ENCODE results near the gene DAB2. TPM values are rescaled to one million over a fixed set of nuclear protein-coding genes. Genes with fewer than 3 reads are reported as not detected.
A peak's percentile ranks its signal among the peaks of the same experiment; 100 is the strongest.

The DAB2 gene
- total and polyA plus RNA-seq, 5 experiments from 2014 or later, result 0.07 to 2.6 (median 1.2) TPM; not detected in 1

DNA sequence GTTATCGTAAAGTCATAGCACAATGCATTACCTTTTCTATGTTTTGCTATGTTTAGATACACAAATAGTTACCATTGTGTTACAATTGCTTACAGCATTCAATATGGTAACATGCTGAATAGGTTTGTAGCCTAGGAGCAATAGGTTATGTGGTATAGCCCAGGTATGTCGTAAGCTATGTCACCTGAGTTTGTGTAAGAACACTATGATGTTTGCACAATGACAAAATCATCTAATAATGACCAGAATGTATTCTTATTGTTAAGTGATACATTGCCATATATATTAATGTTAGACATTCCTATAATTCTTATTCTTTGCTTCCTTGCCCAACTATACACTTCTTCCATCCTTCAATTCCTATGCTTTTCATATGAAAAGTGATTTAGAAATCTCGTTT lies 18.2 kb upstream of the DAB2 start:
- Mint-ChIP-seq H3K9me3 (no peaks in the 10 kb centered on the region), H3K4me1 (no peaks in the 10 kb centered on the region), H3K27me3 (peaks cover 0 to 4% (median 0%) of the 10 kb centered on the region in 5 donors), H3K4me3 (no peak overlapping the region), H3K36me3 (no peaks in the 10 kb centered on the region), H3K27ac (no peak overlapping the region)
- POLR2A ChIA-PET, result no interaction called here
- ATAC-seq (no peak), DNase-seq (no peak)

DNA sequence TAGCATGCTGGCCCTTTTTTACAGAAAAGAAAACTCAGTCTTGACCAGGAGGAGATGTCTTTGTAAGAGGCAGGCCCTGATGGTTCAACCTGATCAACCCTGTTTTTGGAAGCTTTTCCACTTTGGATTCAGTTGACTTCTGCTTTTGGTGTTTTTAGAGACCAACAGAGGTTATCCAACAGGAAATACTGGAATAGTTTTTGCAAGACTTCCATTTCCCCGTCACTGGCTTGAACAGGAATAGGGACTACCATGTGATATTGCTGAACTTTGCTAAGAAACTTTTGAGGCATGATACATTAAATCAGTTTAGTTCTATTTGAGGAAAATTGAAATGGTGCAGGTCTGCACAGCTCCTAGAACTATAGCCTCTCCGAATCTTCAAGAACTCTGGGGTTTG lies 17.1 kb upstream of the DAB2 start:
- POLR2A ChIA-PET, result no interaction called here

DNA sequence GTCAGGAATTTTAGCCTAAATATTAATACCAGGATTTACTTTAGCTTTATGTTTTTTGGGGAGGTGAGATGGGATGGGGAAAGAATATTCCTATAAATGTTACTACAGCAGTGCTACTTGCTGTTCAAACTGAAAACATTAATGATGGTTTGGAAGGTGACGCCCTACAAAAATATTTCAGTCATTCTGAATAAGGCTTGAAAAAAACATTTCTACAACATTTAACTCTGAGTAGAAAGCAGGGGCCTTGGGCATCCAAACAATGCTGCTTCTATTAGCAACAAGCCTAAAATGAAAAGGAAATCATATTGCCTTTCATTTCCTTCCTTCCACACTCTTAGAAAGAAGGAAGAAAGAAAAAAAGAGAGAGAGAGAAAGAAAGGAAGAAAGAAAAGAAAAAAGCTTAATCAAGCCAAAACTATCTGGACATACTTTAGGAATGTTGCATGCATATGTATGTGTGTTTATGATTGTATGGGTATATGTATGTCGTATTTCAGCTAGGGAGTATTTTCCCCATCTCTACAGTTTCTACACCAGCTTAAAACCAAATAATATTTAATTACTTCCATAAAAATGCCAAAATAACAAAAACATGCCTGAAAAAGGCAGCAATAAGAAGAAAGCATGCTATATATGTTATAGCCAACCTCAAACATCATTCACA lies 16.3 kb upstream of the DAB2 start:
- no peak for DNase-seq
- Mint-ChIP-seq H3K36me3 (no peaks in the 10 kb centered on the region), H3K27ac (no peak overlapping the region), H3K4me3 (no peak overlapping the region), H3K4me1 (peaks cover 0 to 6% (median 4%) of the 10 kb centered on the region in 4 donors), H3K27me3 (peaks cover 0 to 3% (median 0%) of the 10 kb centered on the region in 5 donors), H3K9me3 (no peaks in the 10 kb centered on the region)
- no peak for ATAC-seq
- POLR2A ChIA-PET, result no interaction called here

More for the DNA sequence above, 17.1 kb upstream of the DAB2 start:
- Mint-ChIP-seq H3K4me1 (peaks cover 0 to 6% (median 4%) of the 10 kb centered on the region in 4 donors), H3K36me3 (no peaks in the 10 kb centered on the region), H3K9me3 (no peaks in the 10 kb centered on the region), H3K27ac (no peak overlapping the region), H3K27me3 (peaks cover 0 to 3% (median 0%) of the 10 kb centered on the region in 5 donors), H3K4me3 (no peak overlapping the region)
- DNase-seq, result no peak
- no peak for ATAC-seq

DNA sequence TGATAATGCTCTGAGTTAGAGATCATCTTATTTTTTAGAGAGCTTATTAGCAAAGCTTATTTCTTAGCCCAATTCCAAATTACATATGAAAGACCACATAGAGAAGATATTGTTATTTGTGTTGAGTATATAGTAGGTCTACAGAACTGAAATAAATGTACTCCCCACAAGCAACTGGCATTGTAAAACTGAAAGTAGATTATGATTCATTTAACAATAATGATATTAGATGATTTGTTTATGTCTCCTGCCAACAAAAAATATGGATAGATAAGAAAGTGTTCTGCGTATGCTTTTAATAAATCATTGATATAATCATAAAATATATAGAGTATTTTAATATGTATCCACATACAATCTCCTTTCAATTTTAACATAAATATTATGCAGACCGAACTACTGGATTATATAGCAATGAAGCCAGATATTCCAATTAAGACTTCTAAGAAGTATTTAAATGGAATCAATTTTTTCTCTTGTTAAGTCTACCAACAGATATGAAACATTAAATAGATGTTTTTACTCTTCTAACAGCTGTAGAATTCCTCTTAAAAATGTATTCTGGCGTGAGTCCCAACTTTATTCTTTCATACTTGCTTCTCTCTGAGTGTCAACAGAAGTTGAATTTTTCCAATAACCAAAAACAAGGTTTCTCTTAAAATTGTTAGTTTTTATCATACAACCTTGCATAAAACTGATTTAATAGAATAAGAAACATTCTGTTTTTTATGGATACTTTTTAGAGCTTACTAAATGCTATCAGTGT lies 15.6 kb upstream of the DAB2 start:
- H3K4me1 Mint-ChIP-seq, result peaks cover 0 to 6% (median 4%) of the 10 kb centered on the region in 4 donors
- DNase-seq (no peak), ATAC-seq (no peak)
- H3K27me3 Mint-ChIP-seq, result peaks cover 0 to 3% (median 0%) of the 10 kb centered on the region in 5 donors
- H3K9me3 Mint-ChIP-seq, result no peaks in the 10 kb centered on the region
- POLR2A ChIA-PET, result no interaction called here
- no peak overlapping the region for H3K4me3 Mint-ChIP-seq
- H3K27ac Mint-ChIP-seq, result no peak overlapping the region
- no peaks in the 10 kb centered on the region for H3K36me3 Mint-ChIP-seq

DNA sequence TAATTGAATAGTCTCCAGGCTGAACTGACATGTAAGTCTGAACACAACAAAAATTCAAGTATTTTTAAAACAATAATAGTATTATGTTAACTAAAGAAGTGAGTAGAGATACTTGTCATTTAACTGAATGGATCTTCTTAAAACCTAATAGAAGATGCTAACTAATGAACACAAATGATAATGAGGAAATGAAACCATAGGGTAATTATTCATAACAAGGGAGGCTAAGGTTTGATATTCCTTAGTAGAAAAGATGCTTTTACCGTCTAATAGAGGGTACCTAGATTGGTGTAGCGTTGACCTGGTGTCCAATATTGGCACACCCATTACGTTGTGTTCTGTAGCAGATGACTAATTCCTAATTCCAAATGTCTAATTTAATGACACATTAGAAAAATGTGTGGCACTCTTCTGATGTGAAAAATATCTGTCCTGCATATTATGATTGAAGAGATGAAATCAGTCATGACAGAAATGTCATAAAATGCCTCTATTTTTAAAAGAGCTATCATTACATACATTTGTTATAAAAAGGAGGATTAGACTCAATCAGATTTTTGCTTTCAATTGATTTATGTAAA lies 14.9 kb upstream of the DAB2 start:
- DNase-seq (no peak), ATAC-seq (no peak)
- Mint-ChIP-seq H3K9me3 (no peaks in the 10 kb centered on the region), H3K36me3 (no peaks in the 10 kb centered on the region), H3K4me1 (peaks cover 0 to 6% (median 4%) of the 10 kb centered on the region in 4 donors), H3K27me3 (peaks cover 0 to 3% (median 0%) of the 10 kb centered on the region in 5 donors), H3K27ac (no peak overlapping the region), H3K4me3 (no peak overlapping the region)
- POLR2A ChIA-PET, result no interaction called here

DNA sequence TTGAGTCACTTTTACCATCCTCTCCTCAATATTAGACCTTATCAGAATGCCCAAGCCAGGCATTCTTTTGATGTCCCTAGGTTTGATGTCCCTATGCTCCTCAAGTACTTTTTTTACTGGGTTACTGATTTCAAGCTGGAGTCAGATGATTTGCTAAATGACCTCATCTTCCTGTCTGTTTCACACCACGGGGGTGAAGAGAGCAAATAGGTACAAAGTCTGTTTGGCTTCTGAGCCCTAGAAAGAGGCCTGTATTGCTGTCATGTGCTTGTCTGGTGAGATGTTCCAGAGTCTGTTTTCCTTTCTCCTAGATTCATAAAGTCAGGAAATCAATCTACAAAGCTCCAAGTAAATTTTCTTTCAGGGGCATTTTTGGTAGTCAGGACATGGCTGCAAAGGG lies 12.7 kb upstream of the DAB2 start:
- no peak overlapping the region for H3K4me3 Mint-ChIP-seq
- H3K27ac Mint-ChIP-seq, result no peak overlapping the region
- DNase-seq (no peak), ATAC-seq (no peak)
- no peaks in the 10 kb centered on the region for H3K36me3 Mint-ChIP-seq
- peaks cover 0 to 3% (median 0%) of the 10 kb centered on the region in 5 donors for H3K27me3 Mint-ChIP-seq
- peaks cover 0 to 6% (median 4%) of the 10 kb centered on the region in 4 donors for H3K4me1 Mint-ChIP-seq
- POLR2A ChIA-PET, result no interaction called here
- H3K9me3 Mint-ChIP-seq, result no peaks in the 10 kb centered on the region

DNA sequence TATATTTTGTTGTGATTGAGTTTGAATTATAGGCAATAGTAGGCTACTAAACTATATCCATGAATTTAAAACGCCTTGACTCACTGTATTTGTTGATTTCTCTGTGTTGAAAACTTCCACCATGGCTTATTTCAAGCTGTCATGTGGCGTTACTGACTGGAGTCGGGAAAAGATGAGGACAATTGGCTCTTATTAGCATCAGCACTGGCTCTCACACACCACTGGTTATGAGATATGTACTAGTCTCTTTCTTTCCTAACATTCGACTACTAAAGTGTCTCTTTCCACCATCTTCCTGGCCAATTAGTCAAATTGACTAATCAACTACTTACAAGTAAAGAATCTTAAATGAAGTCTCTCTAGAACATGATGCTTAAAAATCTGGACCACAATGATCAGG lies 9.1 kb upstream of the DAB2 start:
- ATAC-seq (no peak), DNase-seq (no peak)
- Mint-ChIP-seq H3K4me3 (no peak overlapping the region), H3K9me3 (no peaks in the 10 kb centered on the region), H3K4me1 (peaks cover 0 to 6% (median 4%) of the 10 kb centered on the region in 4 donors), H3K27ac (no peak overlapping the region), H3K36me3 (no peaks in the 10 kb centered on the region), H3K27me3 (peaks cover 1 to 8% (median 6%) of the 10 kb centered on the region in 5 donors)
- POLR2A ChIA-PET, result no interaction called here

DNA sequence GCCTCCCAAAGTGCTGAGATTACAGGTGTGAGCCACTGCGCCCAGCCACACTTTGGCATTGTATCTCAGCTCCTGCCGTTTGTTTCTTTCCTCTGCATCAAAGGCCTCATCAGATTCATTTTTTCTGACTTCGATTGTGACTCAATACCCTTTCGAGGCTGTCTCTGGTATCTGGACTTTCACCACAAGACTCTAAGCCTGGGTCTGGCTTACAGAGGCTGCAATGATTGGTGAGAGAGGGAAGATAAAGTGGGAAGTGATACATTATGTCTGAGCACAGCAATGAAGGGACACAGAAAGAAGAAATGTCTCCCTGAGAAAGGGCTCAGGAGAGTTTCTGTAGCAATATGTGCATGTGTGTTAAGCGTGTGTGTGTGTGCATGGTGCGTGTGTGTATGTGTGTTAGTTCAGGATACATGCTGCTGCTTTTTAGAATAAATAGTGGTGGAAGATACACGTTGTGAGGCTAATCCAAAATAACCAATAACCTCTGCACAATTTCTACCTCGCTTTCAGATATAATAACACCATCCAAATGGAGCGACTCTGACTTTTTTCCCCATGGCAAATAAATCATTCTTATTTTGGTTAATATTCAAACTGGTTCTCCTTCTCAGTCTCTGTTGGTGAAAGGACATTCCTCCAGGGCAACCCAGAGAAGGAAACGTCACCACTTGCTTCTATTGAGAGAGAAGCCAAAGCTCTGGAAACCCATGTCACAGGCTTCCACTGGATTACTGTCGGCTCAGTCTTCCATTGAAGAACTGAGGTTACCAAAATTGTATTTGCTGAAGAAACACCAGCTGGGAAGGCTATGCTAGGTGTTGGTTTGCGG lies 8.1 kb upstream of the DAB2 start:
- DNase-seq (no peak), ATAC-seq (no peak)
- Mint-ChIP-seq H3K4me3 (no peak overlapping the region), H3K4me1 (peaks cover 0 to 6% (median 4%) of the 10 kb centered on the region in 4 donors), H3K36me3 (no peaks in the 10 kb centered on the region), H3K27ac (no peak overlapping the region), H3K27me3 (peaks cover 3 to 16% (median 6%) of the 10 kb centered on the region in 5 donors), H3K9me3 (no peaks in the 10 kb centered on the region)
- POLR2A ChIA-PET, result no interaction called here

DNA sequence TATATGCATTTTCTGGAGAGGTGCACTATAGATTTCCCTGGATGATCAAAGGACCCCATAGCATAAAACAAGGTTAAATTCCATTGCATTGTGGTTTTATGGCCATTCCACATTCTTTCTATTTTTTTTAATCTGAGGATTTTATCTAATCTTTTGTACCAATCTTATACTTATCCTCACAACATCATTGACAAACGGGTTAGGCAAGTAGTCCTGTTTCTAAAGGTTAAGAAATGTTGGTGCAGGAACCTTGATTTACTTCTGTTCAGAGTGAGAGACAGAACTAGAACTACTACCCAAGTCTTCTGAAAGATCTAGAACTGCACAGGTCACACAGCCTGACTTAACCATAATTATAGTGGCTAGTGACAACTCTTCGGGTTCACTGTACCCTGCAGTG lies 5.7 kb upstream of the DAB2 start:
- POLR2A ChIA-PET, result no interaction called here
- DNase-seq (no peak), ATAC-seq (no peak)
- Mint-ChIP-seq H3K4me3 (no peak overlapping the region), H3K36me3 (no peaks in the 10 kb centered on the region), H3K4me1 (peaks cover 0 to 3% (median 0%) of the 10 kb centered on the region in 4 donors), H3K27me3 (peaks cover 16 to 38% (median 19%) of the 10 kb centered on the region in 5 donors), H3K27ac (no peak overlapping the region), H3K9me3 (no peaks in the 10 kb centered on the region)

DNA sequence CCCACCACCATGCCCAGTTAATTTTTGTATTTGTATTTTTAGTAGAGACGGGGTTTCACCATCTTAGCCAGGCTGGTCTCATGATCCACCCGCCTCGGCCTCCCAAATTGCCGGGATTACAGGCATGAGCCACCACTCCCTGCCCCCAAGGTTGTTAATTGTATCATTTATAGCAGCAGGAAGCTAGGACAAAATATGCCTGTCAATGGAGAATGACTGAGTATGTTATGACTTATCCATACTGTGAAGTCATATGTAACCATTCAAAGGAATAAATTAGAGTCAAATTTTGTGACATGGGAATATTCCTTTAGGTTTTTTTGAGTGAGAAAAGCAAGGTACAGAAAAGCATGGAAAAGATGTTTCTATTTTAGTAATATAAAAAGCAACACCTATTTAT lies 3.9 kb upstream of the DAB2 start:
- POLR2A ChIA-PET, result no interaction called here
- Mint-ChIP-seq H3K27me3 (peaks cover 18 to 43% (median 24%) of the 10 kb centered on the region in 5 donors), H3K4me3 (no peak overlapping the region), H3K27ac (peak overlapping the region in 1 of 10 donors; percentile 24), H3K4me1 (peaks cover 0 to 14% (median 7%) of the 10 kb centered on the region in 4 donors), H3K9me3 (no peaks in the 10 kb centered on the region), H3K36me3 (no peaks in the 10 kb centered on the region)
- ATAC-seq (no peak), DNase-seq (no peak)

DNA sequence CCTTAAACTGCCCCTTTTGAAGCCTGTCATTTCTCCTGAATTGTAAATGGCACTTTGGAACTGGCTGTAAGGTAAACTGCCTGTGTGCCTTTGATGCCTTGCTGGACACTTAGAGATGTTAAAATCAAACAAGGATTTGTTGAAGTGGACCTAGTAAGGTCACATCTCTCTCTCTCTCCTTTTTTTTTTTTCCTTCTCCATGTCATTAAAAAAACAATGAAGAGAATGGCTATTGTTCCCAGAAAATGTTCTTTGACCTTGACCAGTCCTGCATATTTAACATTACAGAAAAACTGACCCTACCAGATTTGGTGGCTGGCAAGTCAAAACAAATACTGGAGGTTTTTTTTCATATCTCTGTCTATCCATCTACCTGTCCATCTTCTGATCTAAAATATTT lies 2.9 kb upstream of the DAB2 start:
- peaks cover 22 to 53% (median 29%) of the 10 kb centered on the region in 5 donors for H3K27me3 Mint-ChIP-seq
- POLR2A ChIA-PET, result no interaction called here
- ATAC-seq (no peak), DNase-seq (no peak)
- H3K27ac Mint-ChIP-seq, result no peak overlapping the region
- H3K4me3 Mint-ChIP-seq, result no peak overlapping the region
- H3K4me1 Mint-ChIP-seq, result peaks cover 0 to 15% (median 10%) of the 10 kb centered on the region in 4 donors
- H3K9me3 Mint-ChIP-seq, result peaks cover 0 to 2% (median 0%) of the 10 kb centered on the region in 9 donors
- H3K36me3 Mint-ChIP-seq, result no peaks in the 10 kb centered on the region

DNA sequence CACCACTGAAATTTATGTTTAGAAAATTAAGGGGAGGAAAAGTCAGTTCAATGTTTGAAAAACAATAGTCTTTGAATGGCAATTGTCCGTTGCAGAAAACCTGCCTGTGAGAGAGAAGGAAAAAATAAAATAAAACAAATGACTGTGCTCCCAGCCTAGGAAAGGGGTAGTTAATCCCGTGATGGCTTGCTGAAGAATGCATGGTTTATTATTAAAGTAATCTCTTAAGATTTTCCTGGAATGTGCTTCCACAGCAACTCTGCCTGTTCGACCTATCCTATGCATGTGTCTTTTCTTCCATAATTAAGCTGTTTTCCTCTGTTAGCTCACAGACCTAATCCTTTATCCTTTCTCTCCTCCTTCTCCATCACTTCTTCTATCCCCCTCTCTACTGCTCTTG lies 2.4 kb upstream of the DAB2 start:
- Mint-ChIP-seq H3K27ac (no peak overlapping the region), H3K27me3 (peaks cover 23 to 57% (median 29%) of the 10 kb centered on the region in 5 donors), H3K36me3 (no peaks in the 10 kb centered on the region), H3K4me1 (peaks cover 0 to 15% (median 10%) of the 10 kb centered on the region in 4 donors), H3K4me3 (no peak overlapping the region), H3K9me3 (peaks cover 0 to 2% (median 0%) of the 10 kb centered on the region in 9 donors)
- DNase-seq (no peak), ATAC-seq (no peak)
- POLR2A ChIA-PET, result no interaction called here
